ENCODE data around the gene RPL37. TPM values are rescaled to one million over a fixed set of nuclear protein-coding genes. Genes with fewer than 3 reads are reported as not detected.

Gene RPL37
- total RNA-seq, 1 donor from 2014 or later: 619 TPM

DNA sequence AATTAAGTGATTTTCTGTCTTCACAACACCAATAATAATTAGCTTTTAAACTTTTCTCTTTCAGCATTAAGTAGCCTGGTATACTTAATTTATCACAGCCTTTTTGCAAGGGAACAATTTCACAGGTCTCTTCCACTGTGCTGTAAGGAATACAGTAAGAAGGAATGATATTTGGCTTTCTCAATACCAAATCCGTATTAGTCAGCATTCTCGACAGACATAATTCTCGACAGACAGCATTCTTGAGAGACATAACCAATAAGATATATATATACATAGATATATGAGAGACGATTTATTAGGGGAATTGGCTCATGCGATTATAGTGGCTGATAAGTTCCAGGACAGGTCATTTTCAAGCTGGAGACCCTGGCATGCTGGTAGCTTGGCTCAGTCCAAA is 54.8 kb downstream of the RPL37 start:
- ATAC-seq: no peak
- DNase-seq: no peak
- intact Hi-C loops (cut with micrococcal nuclease): no loop called here

DNA sequence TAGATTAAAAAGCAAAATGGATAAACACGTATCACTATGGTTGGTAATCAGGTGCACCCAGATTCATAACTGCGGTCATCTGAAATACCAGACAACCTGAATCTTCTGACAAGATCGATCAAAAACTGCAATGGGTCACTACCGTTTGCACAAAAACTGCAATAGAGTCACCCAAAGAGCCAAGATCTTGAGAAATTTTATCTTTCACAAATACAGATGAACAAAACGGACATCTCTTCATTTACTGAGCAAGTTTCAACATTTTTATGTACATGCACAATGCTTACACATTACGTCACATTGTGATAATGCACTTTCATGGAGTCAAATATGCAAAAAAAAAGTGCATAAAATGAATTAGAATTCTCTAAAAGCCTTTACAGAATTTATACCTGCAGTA is 55.5 kb downstream of the RPL37 start:
- intact Hi-C loops (cut with micrococcal nuclease): no loop called here
- DNase-seq (no peak), ATAC-seq (no peak)

DNA sequence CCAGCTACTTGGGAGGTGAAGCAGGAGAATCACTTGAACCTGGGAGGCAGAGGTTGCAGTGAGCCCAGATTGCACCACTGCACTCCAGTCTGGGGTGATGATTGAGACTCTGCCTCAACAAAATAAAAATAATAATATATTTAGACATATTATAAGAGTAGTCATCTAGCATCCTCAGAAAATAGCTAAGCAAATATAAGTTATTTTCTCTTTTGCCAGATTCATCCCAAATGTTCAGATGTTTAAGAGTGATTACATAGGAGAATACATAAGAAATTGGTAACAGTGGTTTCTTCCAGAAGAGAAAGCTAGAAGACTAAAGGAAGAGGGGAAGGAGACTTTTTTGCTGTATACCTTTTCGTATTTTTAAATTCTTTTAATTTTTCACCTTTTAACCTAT is 56.9 kb downstream of the RPL37 start:
- no peak for ATAC-seq
- intact Hi-C loops (cut with micrococcal nuclease): no loop called here
- DNase-seq: no peak

DNA sequence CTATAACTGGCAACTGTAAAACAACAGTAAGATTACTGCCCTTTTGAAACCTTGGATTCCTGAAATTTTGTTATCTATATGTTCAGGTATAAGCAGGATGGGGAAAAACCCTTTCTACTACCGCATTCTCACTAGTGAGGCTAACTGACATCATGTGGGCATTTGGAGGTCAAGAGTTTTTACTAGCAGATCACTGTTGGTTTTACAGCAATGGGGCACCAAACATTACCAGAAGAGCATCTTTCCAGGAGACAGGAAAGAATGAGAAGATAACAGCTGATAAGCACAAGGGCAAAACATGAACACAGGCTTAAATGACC is 58.4 kb downstream of the RPL37 start:
- no peak for DNase-seq
- intact Hi-C loops (cut with micrococcal nuclease): no loop called here
- ATAC-seq: no peak

DNA sequence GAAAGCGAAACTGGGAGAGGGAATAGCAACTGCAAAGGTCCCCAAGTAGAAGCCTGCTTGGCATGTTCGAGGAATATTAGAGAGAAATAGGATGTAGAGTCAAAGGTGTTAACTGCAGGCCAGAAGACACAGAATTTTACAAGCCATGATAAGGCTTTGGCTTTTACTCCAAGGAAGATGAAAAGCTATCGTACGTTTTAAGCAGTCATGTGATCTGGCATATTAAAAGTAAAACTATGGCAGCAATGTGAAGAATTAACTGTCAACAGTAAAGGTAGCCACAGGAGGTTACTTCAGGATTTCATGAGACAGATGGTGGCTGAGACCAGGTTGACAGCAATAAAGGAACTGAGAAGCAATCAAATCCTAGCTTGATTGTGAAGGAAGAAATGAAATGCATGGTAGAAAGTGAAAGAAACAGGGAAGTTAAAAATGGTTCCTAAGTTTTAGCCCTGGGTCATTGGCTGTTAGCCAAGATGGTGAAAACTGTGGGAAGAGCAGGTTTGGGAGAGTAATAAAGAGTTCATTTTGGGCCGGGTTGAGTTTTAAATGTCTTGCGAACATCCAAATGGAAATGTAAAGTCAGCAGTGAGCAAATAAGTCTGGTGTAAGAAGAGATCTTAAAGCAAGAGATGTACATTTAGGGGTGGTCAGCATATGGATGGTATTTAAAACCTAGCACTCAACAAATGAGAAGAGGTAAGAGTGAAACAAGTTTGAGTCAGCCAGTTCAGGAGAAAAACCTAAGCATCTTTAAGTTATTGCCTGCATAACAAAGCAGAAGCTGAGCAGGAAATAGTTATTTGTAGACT is 59.0 kb downstream of the RPL37 start:
- intact Hi-C loops (cut with micrococcal nuclease): no loop called here
- DNase-seq (no peak), ATAC-seq (no peak)

Other genes with a start within 250 kb of the RPL37 start
- 6.6 TPM for gene PTGER4, start 155.3 kb downstream of the RPL37 start, total RNA-seq
- 14.8 TPM for gene TTC33, start 79.3 kb downstream of the RPL37 start, total RNA-seq
- 35.9 TPM for gene PRKAA1, start 36.8 kb downstream of the RPL37 start, total RNA-seq
- gene CARD6, start 6.1 kb upstream of the RPL37 start, total RNA-seq: 6.4 TPM
- 199 TPM for gene C7, start 74.3 kb upstream of the RPL37 start, total RNA-seq
- not detected for gene MROH2B, start 236.1 kb upstream of the RPL37 start, total RNA-seq

Data from left ventricle myocardium superior (tissue), 1 donor.